Hepatocyte (in vitro differentiated cells): ENCODE measurements around the gene CDC42BPA.

ENCODE experiments used
- EZH2 ChIP-seq: fragments of 200-600 bp; sonication (generic); IDR thresholded peaks from 2 replicates; pipeline ENCODE4 v1.6.1; 2016; ENCODE audit warnings: antibody characterized with exemption, mild to moderate bottlenecking, borderline replicate concordance
- TF ChIP-seq, protein P1 (sequence below): fragments of 200-600 bp; sonication (generic); IDR thresholded peaks from 2 replicates; pipeline ENCODE4 v1.5.1; 2016; ENCODE audit warnings: antibody characterized with exemption, mild to moderate bottlenecking; ENCODE audit not compliant: poor library complexity

- TF ChIP-seq, protein P1, sequence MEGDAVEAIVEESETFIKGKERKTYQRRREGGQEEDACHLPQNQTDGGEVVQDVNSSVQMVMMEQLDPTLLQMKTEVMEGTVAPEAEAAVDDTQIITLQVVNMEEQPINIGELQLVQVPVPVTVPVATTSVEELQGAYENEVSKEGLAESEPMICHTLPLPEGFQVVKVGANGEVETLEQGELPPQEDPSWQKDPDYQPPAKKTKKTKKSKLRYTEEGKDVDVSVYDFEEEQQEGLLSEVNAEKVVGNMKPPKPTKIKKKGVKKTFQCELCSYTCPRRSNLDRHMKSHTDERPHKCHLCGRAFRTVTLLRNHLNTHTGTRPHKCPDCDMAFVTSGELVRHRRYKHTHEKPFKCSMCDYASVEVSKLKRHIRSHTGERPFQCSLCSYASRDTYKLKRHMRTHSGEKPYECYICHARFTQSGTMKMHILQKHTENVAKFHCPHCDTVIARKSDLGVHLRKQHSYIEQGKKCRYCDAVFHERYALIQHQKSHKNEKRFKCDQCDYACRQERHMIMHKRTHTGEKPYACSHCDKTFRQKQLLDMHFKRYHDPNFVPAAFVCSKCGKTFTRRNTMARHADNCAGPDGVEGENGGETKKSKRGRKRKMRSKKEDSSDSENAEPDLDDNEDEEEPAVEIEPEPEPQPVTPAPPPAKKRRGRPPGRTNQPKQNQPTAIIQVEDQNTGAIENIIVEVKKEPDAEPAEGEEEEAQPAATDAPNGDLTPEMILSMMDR = no peak
- no peak for TF ChIP-seq EZH2
Measured at GRCh38 chr1:227004796-227005195, 313.5 kb downstream of the CDC42BPA start.
